Stimulated activated CD8-positive, alpha-beta memory T cell treated with anti-CD3 and anti-CD28 coated beads, Interleukin-15, amount 100 ng/mL, for 24 hours (primary cell): ENCODE data around the gene DPYSL4.
"Not testable (repeated sequence)": the region's sequence is repeated elsewhere in the genome, so short reads cannot be mapped to it uniquely, and the experiment has no call there.

Experiments used
- DNase-seq: peaks from one replicate; pipeline ENCODE4 v3.0.0-alpha.2; 2020; ENCODE audit warnings: low read depth

The DPYSL4 gene

GRCh38 chr10:132207536-132208461, 21.1 kb downstream of the DPYSL4 start:
- no peak for DNase-seq

DNA sequence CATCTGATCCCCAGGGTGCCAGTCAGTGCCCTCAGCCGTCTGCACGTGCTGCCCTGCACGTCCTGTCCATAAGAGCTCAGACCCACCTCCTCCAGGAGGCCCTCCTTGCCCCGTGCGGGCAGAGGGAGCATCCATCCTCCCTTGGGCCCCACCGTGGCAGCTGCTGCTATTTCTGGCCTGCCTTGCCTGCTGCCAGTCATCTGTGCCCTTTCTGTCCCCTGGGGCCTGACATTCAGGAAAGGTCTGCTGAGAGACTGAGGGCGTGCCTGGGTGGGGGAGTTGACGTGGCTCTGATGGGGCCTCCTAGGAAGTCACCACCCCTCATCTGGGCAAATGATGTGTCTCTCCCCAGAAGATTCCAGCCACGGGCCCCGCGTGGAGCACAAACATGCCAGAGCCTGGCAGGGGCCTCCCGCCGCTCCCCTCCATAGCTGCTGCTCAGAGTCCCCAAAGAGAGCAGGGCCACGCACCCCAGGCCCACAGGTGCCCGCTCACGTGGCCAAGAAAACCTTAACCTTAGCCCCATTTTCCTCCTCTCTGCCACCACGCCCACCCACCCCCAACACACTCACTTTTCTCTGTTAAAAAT, 21.8 kb downstream of the DPYSL4 start:
- no peak for DNase-seq

- DNase-seq, result no peak
These were observed 22.4 kb downstream of the DPYSL4 start for GRCh38 chr10:132209130-132209529.

- no peak for DNase-seq
These were observed 23.3 kb downstream of the DPYSL4 start for GRCh38 chr10:132209978-132210530.

DNA sequence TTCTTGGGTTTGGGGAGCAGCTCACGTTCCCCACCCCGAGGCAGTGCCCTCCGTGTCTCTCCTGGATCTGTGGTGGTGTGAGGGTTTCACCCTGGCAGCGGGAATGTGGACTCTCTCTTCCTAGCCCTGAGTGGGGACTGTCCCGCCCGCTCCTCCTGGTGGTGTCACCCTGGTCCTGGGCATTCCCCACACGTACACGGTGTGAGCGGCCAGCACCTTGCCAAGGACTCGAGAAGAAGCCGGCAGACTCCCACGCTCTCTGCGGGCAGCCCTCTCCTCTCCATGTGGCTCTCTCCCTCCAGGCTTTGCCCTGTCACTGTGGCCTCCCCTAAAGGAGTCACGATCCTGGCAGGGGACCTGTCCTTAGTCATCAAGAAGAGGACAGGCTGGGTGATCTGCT, 24.0 kb downstream of the DPYSL4 start:
- no peak for DNase-seq

GRCh38 chr10:132211246-132211645, 24.5 kb downstream of the DPYSL4 start:
- DNase-seq, result no peak

DNA sequence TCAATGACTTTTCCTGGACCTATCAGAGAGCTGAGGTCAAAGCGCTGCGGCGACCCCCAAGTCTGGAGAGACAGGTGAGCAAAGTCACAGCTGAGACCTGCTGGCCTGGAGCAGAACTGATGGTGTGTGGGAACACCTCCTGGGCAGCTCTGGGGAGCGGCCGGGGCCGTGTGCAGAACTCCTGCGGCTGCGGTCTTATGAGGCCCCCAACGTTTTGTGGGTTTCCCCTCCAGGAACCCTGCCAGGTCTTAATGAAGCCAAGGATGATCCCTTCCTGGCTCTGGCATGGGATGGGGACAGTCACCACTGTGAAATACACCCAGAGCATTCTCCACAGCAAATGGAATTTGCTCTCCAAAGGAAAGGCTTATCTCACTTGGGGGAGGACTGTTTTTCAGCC, 26.1 kb downstream of the DPYSL4 start:
- no peak for DNase-seq

GRCh38 chr10:132213917-132214316, 27.2 kb downstream of the DPYSL4 start:
- DNase-seq, result no peak

DNA sequence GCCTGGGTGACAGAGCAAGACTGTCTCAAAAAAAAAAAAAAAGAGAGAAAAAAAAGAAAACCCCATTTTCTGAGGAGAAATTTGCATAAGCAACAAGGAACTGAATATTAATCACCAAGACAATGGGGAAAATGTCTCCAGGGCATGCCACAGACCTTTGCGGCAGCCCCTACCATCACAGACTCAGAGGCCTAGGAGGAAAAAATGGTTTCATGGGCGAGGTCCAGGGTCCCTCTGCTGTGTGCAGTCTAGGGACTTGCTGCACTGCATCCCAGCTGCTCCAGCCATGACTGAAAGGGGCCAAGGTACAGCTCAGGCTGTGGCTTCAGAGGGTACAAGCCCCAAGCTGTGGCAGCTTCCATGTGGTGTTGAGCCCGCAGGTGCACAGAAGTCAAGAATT, 29.7 kb downstream of the DPYSL4 start:
- not testable (repeated sequence) for DNase-seq

GRCh38 chr10:132219486-132219885, 32.7 kb downstream of the DPYSL4 start:
- DNase-seq, result no peak

DNA sequence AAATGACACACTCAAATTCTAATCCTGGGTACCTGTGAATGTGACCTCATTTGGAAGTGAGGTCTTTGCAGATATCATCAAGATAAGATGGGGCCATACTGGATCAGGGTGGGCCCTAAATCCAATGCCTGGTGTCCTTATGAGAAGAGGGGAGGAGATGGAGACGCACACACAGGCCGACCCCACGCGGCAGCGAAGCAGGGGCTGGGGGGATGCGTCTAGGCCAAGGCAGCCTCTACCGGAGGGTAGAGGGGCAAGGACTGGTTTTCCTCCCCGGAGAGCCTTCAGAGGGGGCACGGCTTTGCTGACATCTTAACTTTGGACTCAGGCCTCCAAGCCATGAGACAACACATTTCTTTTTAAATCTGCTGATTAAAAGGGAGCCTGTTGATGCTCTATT, 33.3 kb downstream of the DPYSL4 start:
- DNase-seq, result no peak

- DNase-seq, result not testable (repeated sequence)
These were observed 34.2 kb downstream of the DPYSL4 start for GRCh38 chr10:132220996-132221395.

DNA sequence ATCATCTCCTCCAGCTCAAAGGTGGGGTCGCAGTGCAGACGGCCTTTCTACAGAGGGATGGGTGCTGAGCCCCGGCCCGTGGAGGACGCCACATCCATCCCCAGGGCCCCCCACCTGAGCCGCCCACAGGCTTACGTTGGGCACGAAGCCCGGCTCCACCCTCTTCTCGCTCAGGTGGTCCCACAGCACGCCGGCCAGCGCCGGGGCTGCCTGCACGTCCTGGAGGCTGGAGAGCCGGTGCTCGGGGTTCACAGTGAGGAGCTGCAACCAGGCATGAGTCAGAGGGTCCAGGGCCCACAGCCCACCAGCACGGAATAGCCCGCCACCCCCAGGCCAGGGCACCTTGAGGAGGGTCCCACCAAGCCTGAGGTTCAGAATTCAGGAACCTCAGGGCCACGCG, 36.0 kb downstream of the DPYSL4 start:
- no peak for DNase-seq

DNA sequence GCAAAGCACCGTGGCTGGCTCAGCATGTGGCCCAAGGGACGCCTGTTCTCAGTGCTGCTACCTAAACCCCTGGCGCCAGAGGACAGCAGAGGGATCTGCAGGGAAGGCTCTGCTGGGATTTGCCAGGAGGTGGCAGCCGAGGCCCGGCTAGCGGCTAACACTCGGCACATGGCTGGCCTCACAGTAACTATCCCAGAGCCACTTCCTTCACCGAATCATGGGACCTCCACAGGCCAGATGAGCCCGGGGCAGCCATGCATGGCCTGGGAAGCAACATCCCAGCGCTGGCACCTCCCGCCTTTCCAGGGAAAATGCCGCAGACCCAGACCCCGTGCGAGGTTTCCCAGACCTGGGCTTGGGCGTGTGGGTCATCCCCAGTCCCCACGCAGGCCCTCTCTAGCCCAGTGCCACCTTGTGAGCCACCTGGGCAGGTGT, 36.4 kb downstream of the DPYSL4 start:
- peak; percentile 25 for DNase-seq

DNA sequence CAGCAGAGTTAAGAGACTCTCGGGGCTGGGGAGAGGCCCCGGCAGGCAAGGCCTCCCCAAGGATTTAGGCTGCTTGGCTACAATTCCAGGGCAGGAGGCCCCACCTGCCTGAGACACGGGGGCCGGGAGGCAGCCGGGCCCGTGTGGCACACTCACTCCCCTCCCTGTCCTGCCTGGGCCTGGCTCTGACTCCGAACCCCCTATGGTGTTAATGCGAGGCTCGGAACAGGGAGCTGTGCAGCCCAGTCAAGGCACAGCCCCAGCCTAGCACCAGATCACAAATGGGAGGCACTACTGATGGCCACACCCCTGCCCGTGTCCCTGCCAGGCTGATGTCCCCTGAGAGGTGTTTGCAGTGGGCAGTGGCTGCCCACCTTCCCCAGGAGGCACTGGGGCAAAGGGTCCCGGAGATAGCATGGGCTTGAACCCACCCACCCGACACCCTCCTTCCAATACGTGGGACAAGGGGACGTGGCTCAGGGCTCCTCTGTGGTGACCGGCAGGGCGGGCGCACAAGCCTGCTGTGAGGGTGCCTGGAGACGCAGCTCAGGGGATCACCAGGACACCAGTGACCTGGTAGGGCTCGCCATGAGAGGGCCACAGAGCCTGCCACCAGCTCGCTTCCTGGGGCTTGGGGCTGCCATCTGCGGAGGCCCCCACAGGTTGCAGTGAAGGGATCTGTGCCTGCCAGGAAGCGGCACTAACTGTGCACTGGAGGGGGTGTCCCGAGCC, 37.0 kb downstream of the DPYSL4 start:
- no peak for DNase-seq

- DNase-seq, result no peak
These were observed 37.8 kb downstream of the DPYSL4 start for GRCh38 chr10:132224343-132225072.

DNA sequence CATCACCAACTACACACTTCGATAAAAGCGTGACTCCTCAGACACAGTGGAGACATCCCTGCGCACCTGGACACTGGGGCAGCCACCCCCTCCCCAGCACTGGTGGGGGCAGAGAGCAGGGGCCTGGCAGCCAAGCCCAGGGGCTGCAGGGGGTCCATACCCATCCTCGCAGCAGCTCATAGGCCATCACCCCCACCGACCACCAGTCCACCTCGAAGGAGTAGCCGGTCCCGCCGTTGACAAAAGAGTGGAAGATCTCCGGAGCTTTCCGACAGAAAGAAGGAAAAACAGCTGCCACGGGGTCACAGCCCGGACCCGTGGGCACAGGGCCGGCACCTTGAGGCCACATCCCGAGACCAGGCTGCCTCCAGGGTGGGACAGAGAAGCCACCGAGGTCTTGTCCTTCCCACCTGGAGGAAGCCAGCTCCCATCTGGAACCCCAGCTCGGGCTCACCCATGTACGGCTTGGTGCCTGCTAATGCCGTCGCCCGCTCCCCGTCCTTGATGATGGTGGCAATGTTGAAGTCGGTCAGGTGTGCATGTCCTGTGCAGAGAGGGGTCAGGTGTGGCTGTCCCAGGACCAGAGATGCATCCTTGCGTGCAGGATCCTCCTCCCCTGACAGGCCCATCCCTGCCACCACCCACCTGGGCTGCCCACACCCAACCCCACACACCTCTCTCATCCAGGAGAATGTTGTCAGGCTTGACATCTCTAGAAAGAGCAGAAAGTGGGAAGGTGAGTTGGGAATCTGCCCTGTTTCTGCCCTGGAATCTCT, 38.5 kb downstream of the DPYSL4 start:
- no peak for DNase-seq

- DNase-seq, result no peak
These were observed 39.1 kb downstream of the DPYSL4 start for GRCh38 chr10:132225849-132226205.

- DNase-seq, result no peak
These were observed 40.0 kb downstream of the DPYSL4 start for GRCh38 chr10:132226586-132227405.

GRCh38 chr10:132227851-132228390, 41.2 kb downstream of the DPYSL4 start:
- no peak for DNase-seq
